IPS DF 6.9 (cell line): ENCODE measurements around the gene ARHGAP42.

Experiments
- DNase-seq: peaks from one replicate; pipeline ENCODE4 v3.0.0-alpha.2; 2013; ENCODE audit warnings: low read depth, low spot score
- H3K27ac ChIP-seq: one replicate; pipeline ENCODE4 v1.5.1; 2013; ENCODE audit warnings: low read length, control low read depth
- H3K27me3 ChIP-seq: 2 replicates; pipeline ENCODE4 v1.6.1; 2013; ENCODE audit warnings: mild to moderate bottlenecking, low read length; ENCODE audit not compliant: control insufficient read depth, insufficient read depth
- H3K36me3 ChIP-seq: 2 replicates; pipeline ENCODE4 v1.6.1; 2013; ENCODE audit warnings: low read length; ENCODE audit not compliant: control insufficient read depth, insufficient read depth
- H3K4me1 ChIP-seq: 2 replicates; pipeline ENCODE4 v1.6.1; 2013; ENCODE audit warnings: low read length; ENCODE audit not compliant: control insufficient read depth, insufficient read depth
- H3K4me3 ChIP-seq: 2 replicates; pipeline ENCODE4 v1.5.1; 2013; ENCODE audit warnings: mild to moderate bottlenecking, low read length
- H3K9me3 ChIP-seq: 2 replicates; pipeline ENCODE4 v1.6.1; 2013; ENCODE audit warnings: low read length, inconsistent platforms; ENCODE audit not compliant: control insufficient read depth, insufficient read depth
- WGBS: extraction: QIAGEN DNeasy Blood & Tissue Kit; methylation state at CpG from one replicate; pipeline ENCODE4 v1.1.7; 2013; ENCODE audit warnings: mixed read lengths, missing lambda C conversion rate; ENCODE audit not compliant: insufficient read length, insufficient coverage; 5-methylcytosine and 5-hydroxymethylcytosine counted together

ARHGAP42 gene

GRCh38 chr11:100776212-100776896, 89.3 kb downstream of the ARHGAP42 start:
- Histone ChIP-seq H3K4me1 (no peaks in the 10 kb centered on the region), H3K27ac (no peak overlapping the region), H3K4me3 (no peak overlapping the region), H3K9me3 (no peaks in the 10 kb centered on the region), H3K27me3 (no peaks in the 10 kb centered on the region), H3K36me3 (no peaks in the 10 kb centered on the region)
- no CpG with 5 or more reads among the region's 6 CpGs for WGBS
- DNase-seq, result no peak

DNA sequence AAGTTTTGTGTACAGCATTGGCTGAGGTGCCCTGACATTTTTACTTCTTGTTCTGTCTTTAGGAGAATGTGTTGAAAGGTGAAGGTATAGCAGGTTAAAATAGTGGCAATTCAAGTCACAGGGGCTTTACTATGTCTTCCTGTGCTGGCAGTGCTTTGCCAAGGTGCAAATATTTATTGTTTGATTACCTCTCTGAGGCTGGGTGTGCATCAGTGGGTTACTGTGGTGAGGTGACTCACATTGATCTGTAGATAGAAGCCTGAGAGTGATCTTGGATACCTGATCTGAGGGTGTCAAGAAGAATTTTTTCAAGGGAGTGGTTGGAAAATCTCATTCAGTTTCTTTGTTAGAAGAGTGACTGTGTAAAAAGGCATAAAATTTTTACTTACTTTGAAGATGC, 90.0 kb downstream of the ARHGAP42 start:
- DNase-seq, result no peak
- H3K4me3 ChIP-seq, result no peak overlapping the region
- H3K27ac ChIP-seq, result no peak overlapping the region
- H3K4me1 ChIP-seq, result no peaks in the 10 kb centered on the region
- H3K9me3 ChIP-seq, result no peaks in the 10 kb centered on the region
- H3K36me3 ChIP-seq, result no peaks in the 10 kb centered on the region
- no peaks in the 10 kb centered on the region for H3K27me3 ChIP-seq

GRCh38 chr11:100777736-100778135, 90.6 kb downstream of the ARHGAP42 start:
- H3K4me3 ChIP-seq, result no peak overlapping the region

GRCh38 chr11:100778166-100778785, 91.2 kb downstream of the ARHGAP42 start:
- H3K36me3 ChIP-seq, result no peaks in the 10 kb centered on the region
- H3K4me1 ChIP-seq, result no peaks in the 10 kb centered on the region
- H3K27ac ChIP-seq, result no peak overlapping the region
- H3K27me3 ChIP-seq, result no peaks in the 10 kb centered on the region
- DNase-seq, result no peak
- no peak overlapping the region for H3K4me3 ChIP-seq
- WGBS, result no CpG with 5 or more reads among the region's 3 CpGs
- no peaks in the 10 kb centered on the region for H3K9me3 ChIP-seq

More at GRCh38 chr11:100777736-100778135, 90.6 kb downstream of the ARHGAP42 start:
- H3K9me3 ChIP-seq, result no peaks in the 10 kb centered on the region
- no peak for DNase-seq
- no peaks in the 10 kb centered on the region for H3K36me3 ChIP-seq
- H3K27ac ChIP-seq, result no peak overlapping the region
- no peaks in the 10 kb centered on the region for H3K4me1 ChIP-seq
- no CpG with 5 or more reads among the region's 2 CpGs for WGBS
- H3K27me3 ChIP-seq, result no peaks in the 10 kb centered on the region

- Histone ChIP-seq H3K27ac (no peak overlapping the region), H3K9me3 (no peaks in the 10 kb centered on the region), H3K4me1 (peaks cover 2% of the 10 kb centered on the region; the same call in 1 of the 2 replicates), H3K27me3 (no peaks in the 10 kb centered on the region), H3K4me3 (no peak overlapping the region), H3K36me3 (no peaks in the 10 kb centered on the region)
- DNase-seq, result no peak
- WGBS, result no CpG with 5 or more reads among the region's 8 CpGs
Observed at GRCh38 chr11:100780470-100780869, 93.4 kb downstream of the ARHGAP42 start.

GRCh38 chr11:100785148-100785983, 98.3 kb downstream of the ARHGAP42 start:
- Histone ChIP-seq H3K27me3 (no peaks in the 10 kb centered on the region), H3K4me1 (peaks cover 5% of the 10 kb centered on the region; the same call in 1 of the 2 replicates), H3K36me3 (no peaks in the 10 kb centered on the region), H3K4me3 (no peak overlapping the region), H3K9me3 (no peaks in the 10 kb centered on the region), H3K27ac (no peak overlapping the region)
- WGBS, result no CpG with 5 or more reads among the region's 5 CpGs
- DNase-seq, result no peak

DNA sequence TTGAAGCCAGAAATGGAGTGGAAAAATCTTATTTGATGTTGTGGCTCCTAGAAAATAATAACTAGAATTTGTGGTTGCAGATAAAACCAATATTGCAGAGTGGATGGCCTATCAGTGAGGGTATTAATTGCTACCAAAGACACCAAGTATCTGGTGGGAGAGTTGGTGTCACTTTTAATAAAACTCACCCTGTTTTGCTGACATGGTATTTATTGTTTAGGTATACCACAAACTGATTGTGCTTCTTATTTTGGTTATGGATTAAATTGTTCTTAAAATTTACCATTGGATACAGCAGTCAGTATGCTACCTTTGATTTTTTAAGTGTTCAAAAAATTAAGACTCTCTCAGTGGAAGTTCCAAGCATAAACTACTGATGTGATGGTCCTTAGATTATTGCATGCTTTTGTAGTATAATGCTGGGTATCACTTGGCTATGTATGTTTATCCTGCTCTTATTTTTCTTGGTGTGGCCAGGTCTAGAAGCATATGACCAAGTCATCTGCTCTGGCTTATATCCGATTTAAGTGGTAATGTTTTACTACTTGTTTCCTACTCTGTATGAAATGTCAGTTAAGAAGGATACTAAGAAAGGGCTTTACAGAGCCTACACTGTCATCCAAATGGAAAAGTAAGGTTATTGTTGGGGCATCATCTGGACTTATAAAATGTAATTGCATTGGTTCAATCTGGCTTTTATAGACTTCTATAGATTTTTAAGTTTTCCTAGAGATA, 101.6 kb downstream of the ARHGAP42 start:
- peaks cover 5% of the 10 kb centered on the region; the same call in 1 of the 2 replicates for H3K4me1 ChIP-seq
- H3K27me3 ChIP-seq, result no peaks in the 10 kb centered on the region
- no peak for DNase-seq
- no peaks in the 10 kb centered on the region for H3K36me3 ChIP-seq
- no peak overlapping the region for H3K4me3 ChIP-seq
- H3K9me3 ChIP-seq, result no peaks in the 10 kb centered on the region
- WGBS, result no CpG with 5 or more reads among the region's 1 CpG
- no peak overlapping the region for H3K27ac ChIP-seq

DNA sequence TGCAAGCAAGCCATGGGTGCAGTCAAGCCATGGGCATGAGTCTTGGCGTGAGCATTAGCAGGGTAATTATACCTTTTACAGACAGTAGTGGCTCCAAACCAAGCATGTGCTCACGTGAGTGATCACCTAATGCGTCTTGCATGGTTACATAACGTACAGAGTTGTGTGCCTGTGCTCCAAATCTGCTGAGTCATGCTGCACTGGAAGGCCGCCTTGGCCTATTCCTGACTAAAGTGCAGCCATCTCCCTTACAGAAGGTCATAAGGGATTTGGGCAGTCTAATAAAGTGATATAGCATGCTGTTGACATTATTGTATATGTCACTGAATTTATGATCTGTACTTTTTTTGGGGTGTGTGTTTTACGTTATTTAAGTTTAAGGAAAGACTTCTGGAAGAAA, 102.4 kb downstream of the ARHGAP42 start:
- Histone ChIP-seq H3K27ac (no peak overlapping the region), H3K4me3 (no peak overlapping the region), H3K4me1 (peaks cover 5% of the 10 kb centered on the region; the same call in 1 of the 2 replicates), H3K9me3 (no peaks in the 10 kb centered on the region), H3K27me3 (no peaks in the 10 kb centered on the region), H3K36me3 (no peaks in the 10 kb centered on the region)
- WGBS, result 100% methylated on average over 1 of the region's 6 CpGs
- no peak for DNase-seq

DNA sequence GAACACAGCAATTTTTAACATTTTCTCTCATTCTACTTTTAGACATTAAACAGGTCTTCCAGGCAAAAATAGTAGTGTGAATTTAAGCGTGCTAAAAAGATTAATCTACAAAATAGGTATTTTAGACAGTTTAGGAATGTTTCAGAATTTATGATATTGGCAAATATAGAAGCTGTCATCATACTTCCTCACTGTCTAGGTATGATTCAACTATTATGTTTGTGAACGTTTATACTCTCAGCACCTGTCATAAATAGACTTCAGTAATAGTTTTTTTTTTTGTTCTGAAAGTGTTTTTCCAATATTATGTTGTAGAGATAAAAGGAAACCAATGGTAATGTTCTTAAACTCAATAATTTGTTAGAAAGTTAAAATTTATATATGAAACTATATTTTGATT, 103.0 kb downstream of the ARHGAP42 start:
- no peak for DNase-seq
- Histone ChIP-seq H3K4me3 (no peak overlapping the region), H3K27me3 (no peaks in the 10 kb centered on the region), H3K27ac (no peak overlapping the region), H3K36me3 (no peaks in the 10 kb centered on the region), H3K4me1 (peaks cover 5% of the 10 kb centered on the region; the same call in 1 of the 2 replicates), H3K9me3 (no peaks in the 10 kb centered on the region)
- WGBS, result no CpG with 5 or more reads among the region's 2 CpGs

DNA sequence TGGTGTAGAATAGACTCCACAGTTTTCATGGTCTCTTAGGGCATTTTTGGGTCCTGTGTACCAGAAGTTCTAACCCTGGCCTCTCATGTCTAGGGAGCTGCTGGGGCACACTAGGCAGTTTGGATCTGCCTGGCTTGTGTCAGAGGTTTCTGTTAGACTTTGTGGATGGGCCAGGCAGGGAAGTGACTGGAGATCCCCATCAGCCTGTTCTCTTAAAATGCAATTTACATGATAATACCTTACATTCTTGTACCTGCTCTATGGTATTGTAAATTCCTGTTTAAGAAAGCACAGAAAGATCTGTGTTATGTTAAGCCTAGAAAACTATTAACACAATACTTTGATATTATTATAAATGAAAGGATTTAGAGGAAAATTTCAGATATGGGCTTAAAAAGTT, 104.0 kb downstream of the ARHGAP42 start:
- DNase-seq, result no peak
- H3K27ac ChIP-seq, result no peak overlapping the region
- peaks cover 2% of the 10 kb centered on the region; the same call in 1 of the 2 replicates for H3K4me1 ChIP-seq
- H3K36me3 ChIP-seq, result no peaks in the 10 kb centered on the region
- no peaks in the 10 kb centered on the region for H3K9me3 ChIP-seq
- H3K4me3 ChIP-seq, result no peak overlapping the region
- no peaks in the 10 kb centered on the region for H3K27me3 ChIP-seq
